GM12892 (cell line): ENCODE measurements around the gene DOCK9.
"Not testable (repeated sequence)": the region's sequence is repeated elsewhere in the genome, so short reads cannot be mapped to it uniquely, and the experiment has no call there.

Experiments
- DNase-seq: peaks from one replicate; pipeline ENCODE4 v3.0.0; 2011; ENCODE audit not compliant: insufficient read length
- FAIRE-seq: peaks from 2 replicates; lab custom pipeline; 2011; peaks lifted over from hg19 to GRCh38; lab: Jason Lieb, UNC
- POLR2A ChIP-seq: IDR thresholded peaks from 2 replicates; pipeline ENCODE4 v1.6.1; 2011; ENCODE audit warnings: low read depth, low read length, control low read depth
- POLR2AphosphoS5 ChIP-seq: IDR thresholded peaks from 2 replicates; pipeline ENCODE4 v1.6.1; 2011; ENCODE audit warnings: low read depth, low read length, control low read depth
- TAF1 ChIP-seq: IDR thresholded peaks from 2 replicates; pipeline ENCODE4 v1.6.1; 2011; ENCODE audit warnings: low read depth, mild to moderate bottlenecking, control low read depth, low read length, borderline replicate concordance

Gene DOCK9

DNA sequence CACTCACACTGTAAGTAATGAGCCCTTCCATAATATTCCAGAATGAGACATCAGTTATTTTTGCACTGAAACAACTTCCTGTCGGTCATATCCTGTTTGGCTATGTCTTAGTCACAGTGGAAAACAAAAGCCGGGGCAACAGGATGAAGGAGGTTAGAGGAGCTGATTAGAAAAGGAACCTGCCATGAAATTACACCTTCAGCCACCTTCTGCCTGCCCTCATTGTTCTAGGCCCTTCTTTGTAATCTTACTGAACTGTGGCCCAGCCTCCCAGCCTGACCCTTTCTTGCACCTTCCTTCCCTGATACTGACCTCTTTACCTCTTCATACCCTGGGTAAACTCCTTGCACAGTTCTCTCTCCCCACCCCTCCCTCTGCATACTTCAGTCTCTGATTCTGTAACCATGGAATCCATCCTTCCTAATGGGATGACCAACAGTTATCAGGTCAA lies 67.3 kb downstream of the DOCK9 start:
- TF ChIP-seq POLR2A (no peak), TAF1 (no peak), POLR2AphosphoS5 (no peak)
- no peak for FAIRE-seq
- no peak for DNase-seq

GRCh38 chr13:98909016-98909415 lies 68.8 kb downstream of the DOCK9 start:
- FAIRE-seq = no peak
- TF ChIP-seq POLR2AphosphoS5 (no peak), POLR2A (no peak), TAF1 (no peak)
- DNase-seq = no peak

DNA sequence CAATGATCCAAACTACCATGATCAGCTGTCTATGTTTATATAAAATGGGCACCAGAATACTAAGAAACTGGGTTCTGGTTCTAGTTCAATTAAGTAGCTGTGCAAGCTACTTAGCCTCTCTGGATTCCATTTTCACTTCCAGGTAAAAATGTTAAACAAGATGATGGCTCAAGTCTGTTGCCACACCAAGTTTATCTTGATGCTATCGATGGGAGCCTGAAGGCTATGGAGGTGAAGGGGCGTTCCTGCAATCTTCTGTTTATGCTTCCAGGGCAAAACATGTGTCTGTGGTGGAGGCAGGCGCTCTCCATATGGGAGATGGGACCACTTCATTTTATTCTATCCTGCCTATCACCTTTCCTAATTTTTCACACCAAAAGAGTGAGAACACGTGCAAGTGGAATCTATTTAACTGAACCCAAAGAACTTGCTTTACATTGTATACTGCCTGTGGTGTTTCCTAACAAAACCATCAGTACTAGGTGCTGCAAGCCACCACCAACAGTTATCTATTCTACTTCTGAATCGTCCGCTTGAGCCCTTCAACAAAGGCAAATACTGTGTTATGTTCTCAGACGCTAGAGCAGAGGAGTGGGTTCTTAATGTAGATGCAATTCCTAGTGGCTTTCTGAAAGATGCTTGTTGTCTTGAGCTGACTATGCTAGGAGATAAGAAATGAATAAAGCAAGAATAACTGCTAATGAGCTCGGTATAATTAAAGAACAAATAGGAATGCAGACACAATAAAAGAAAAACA lies 70.9 kb downstream of the DOCK9 start:
- FAIRE-seq (peak; percentile 5), DNase-seq (no peak)
- no peak for TF ChIP-seq TAF1
- no peak for TF ChIP-seq POLR2A
- no peak for TF ChIP-seq POLR2AphosphoS5

GRCh38 chr13:98905199-98905598 lies 72.7 kb downstream of the DOCK9 start:
- FAIRE-seq = no peak
- no peak for TF ChIP-seq TAF1

DNA sequence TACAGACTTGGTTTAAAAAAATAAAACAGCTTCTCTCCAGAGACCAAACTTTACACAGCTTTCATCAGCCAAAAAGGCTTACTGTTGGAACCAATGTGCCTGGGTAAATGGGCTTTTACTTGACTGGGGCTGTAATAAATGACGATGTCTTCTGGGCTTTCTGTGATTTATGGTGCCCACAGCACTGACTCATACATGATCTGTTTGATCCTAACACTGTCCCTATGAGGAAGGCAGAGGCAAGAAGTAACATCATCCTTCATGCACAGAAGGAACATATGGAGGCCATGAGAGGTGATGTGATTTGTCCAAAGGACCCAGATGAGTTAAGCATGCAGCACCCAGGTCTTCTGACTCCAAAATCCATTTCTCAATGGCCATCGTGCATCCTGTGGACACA lies 77.4 kb downstream of the DOCK9 start:
- FAIRE-seq = no peak

More at GRCh38 chr13:98905199-98905598, 72.7 kb downstream of the DOCK9 start:
- no peak for DNase-seq

DNA sequence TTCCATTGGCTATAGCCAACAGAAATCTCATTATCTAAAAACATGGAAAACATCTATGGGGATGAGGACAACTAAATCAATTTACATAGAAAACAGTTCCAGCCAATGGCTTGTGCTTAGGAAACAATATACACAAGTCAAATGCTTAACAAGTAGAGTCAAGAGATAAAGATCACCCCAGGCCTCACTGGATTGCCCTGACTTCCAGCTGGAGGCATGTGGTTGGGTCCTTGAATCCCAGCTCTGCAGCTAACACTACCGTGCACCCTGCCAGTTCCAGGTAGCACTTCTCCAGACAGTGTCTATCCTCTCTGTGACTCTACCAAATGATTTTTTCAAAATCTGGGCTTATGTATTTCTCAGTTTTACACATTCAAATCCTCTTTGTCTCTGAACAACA lies 80.2 kb downstream of the DOCK9 start:
- FAIRE-seq (no peak), DNase-seq (no peak)
- no peak for TF ChIP-seq POLR2AphosphoS5
- TF ChIP-seq TAF1 = no peak
- TF ChIP-seq POLR2A = no peak

More for the DNA sequence above, 77.4 kb downstream of the DOCK9 start:
- no peak for DNase-seq
- no peak for TF ChIP-seq POLR2AphosphoS5
- no peak for TF ChIP-seq TAF1
- TF ChIP-seq POLR2A = no peak

- TF ChIP-seq POLR2A = no peak
- no peak for DNase-seq
- no peak for FAIRE-seq
Measured at GRCh38 chr13:98896868-98897144, 81.1 kb downstream of the DOCK9 start.

DNA sequence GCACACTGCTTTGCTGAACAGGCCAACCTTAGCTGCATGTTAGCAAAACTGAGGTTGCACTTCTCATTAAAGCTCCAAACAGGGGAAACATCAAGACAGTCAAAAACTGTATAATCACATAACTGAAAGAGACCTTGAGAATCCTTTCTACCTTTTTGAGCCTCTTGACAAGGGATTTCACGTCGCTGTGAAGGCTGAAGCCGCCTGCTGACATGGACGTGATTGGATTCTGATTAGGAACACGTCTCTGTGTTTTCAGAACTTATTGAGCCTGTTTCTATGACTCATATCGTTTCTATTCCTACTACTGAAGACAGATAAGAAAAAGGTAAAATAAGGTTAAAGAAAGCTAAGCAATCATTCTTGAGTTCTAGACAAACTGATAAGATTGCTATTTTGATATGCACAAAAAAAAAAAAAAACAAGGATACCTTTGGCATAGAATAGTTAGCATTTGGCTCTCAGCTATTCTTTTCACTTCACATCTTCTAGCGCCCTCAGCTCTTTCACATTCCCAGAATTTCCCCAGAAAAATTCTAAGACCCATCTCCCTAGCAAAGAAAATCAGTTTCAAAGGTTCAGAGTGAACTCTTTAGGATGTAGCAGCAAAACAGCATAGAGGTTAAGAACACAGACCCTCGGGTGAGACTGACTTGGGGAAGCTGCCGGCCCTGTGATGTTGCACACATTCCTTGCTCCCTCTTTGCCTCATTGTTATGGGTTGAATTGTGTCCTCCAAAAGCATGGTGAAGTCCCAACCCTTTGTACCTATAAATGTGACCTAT lies 81.6 kb downstream of the DOCK9 start:
- DNase-seq = no peak
- FAIRE-seq = no peak
- TF ChIP-seq TAF1 (no peak), POLR2A (no peak), POLR2AphosphoS5 (no peak)

- not testable (repeated sequence) for FAIRE-seq, DNase-seq
Measured at GRCh38 chr13:98894814-98895213, 83.0 kb downstream of the DOCK9 start.

DNA sequence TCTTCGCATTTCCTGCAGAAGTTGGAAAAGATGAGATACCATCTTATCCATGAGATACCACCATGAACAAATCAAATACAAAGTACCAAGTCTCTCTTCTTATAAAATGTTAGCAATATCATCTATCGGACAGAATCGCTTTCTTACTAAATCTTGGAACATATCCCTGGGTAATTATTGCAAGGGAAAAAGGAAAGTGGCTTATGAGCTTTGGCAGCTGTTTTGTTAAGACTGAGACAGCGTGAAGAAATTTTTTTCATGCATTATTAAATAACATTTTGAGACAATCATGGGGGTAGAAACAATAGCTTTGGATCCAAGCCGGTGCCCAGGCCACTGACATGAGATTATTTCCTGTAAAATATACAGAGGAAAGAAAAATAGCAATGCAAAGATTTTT lies 84.5 kb downstream of the DOCK9 start:
- FAIRE-seq (no peak), DNase-seq (no peak)
- TF ChIP-seq POLR2A = no peak
- TF ChIP-seq POLR2AphosphoS5 = no peak
- TF ChIP-seq TAF1 = no peak

DNA sequence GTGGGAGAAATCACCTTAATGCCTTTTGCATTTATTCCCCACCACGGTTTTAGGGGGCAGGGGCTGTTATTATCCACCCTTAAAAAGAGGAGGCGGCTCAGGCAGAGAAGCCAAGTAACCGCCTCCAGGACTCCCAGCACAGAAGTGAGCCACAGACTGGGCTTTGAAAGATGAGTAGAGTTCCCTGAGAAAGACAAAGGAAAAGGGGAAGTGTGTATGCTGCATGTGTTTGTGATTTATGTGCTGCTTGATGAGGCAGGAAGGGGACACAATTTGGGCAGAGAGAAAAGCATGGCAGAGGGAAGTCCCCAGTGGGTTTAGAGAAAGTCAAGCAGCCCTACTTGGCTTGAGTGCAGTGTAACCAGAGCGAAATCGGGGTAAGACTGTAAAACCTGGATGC lies 85.0 kb downstream of the DOCK9 start:
- no peak for FAIRE-seq
- no peak for TF ChIP-seq TAF1
- TF ChIP-seq POLR2AphosphoS5 = no peak
- TF ChIP-seq POLR2A = no peak
- no peak for DNase-seq

GRCh38 chr13:98892077-98892476 lies 85.8 kb downstream of the DOCK9 start:
- TF ChIP-seq POLR2A (no peak), POLR2AphosphoS5 (no peak), TAF1 (no peak)
- no peak for FAIRE-seq
- DNase-seq = no peak

GRCh38 chr13:98890925-98891324 lies 86.9 kb downstream of the DOCK9 start:
- DNase-seq = no peak
- no peak for FAIRE-seq
- no peak for TF ChIP-seq POLR2AphosphoS5
- TF ChIP-seq TAF1 = no peak
- TF ChIP-seq POLR2A = no peak

GRCh38 chr13:98890186-98890585 lies 87.7 kb downstream of the DOCK9 start:
- FAIRE-seq (no peak), DNase-seq (no peak)
- TF ChIP-seq POLR2A = no peak
- TF ChIP-seq POLR2AphosphoS5 = no peak
- no peak for TF ChIP-seq TAF1
